HCT116 (cell line): ENCODE data around the gene MCL1. TPM values are rescaled to one million over a fixed set of nuclear protein-coding genes. Genes with fewer than 3 reads are reported as not detected.

ENCODE experiments used
- ATAC-seq: fragments of 200-7000 bp; cut with Tn5 transposase; 2 replicates; pipeline ENCODE4 v1.9.1; 2020; ENCODE audit warnings: mild to moderate bottlenecking, moderate library complexity
- BruUV-seq: library from RNA; stranded (reverse); fragments of 400-500 nt; replicated peaks from 2 replicates; lab custom pipeline; 2021; lab: Mats Ljungman, UMichigan
- CTCF ChIA-PET: fragments of 300-600 bp; sonication (Branson Sonifier 250); formaldehyde crosslinking; loops from one replicate; lab custom pipeline; 2021; ENCODE audit warnings: antibody characterized with exemption; lab: Charles Lee
- POLR2A ChIA-PET: fragments of 300-600, 350-600 bp; sonication (Branson Sonifier 250); formaldehyde crosslinking; loops from one replicate; lab custom pipeline; 2021; ENCODE audit warnings: antibody characterized with exemption; lab: Charles Lee
- RAD21 ChIA-PET, 2 experiments: fragments of 300-600 bp; sonication (Branson Sonifier 250); formaldehyde crosslinking; loops; one replicate each; lab custom pipeline; 2023; ENCODE audit warnings: low total read pairs in 2 of 2; ENCODE audit not compliant: uncharacterized antibody in 2 of 2, unreplicated experiment in 2 of 2, low non-redundant PET in 1 of 2; lab: Charles Lee
- DNase-seq: peaks from one replicate; pipeline ENCODE4 v3.0.0-alpha.2; 2010; ENCODE audit warnings: low read depth, low spot score
- H2AFZ ChIP-seq: fragments of 200-600 bp; shearing (Covaris generic), sonication (generic); 2 replicates; pipeline ENCODE4 v1.6.1; 2017; ENCODE audit warnings: low read depth, mixed run types, mixed read lengths, antibody characterized with exemption, low read length; ENCODE audit not compliant: poor library complexity, severe bottlenecking
- H3K27ac ChIP-seq: 2 replicates; pipeline ENCODE4 v1.5.1; 2012; ENCODE audit warnings: low read depth, low read length
- H3K27me3 ChIP-seq: fragments of 200-600 bp; sonication (generic); 2 replicates; pipeline ENCODE4 v1.6.1; 2016; ENCODE audit warnings: mixed run types, low read length, mixed read lengths; ENCODE audit not compliant: insufficient read depth
- H3K36me3 ChIP-seq, 2 experiments: fragments of 200-500 bp in 1 of 2; fragments of 200-600 bp in 1 of 2; sonication (Bioruptor generic) in 1 of 2; sonication (generic) in 1 of 2; 2 replicates each; pipeline versions ENCODE4 v1.5.1 to v1.6.1; 2014 to 2016; ENCODE audit warnings: low read length in 2 of 2, inconsistent platforms in 1 of 2, mixed read lengths in 1 of 2, mixed run types in 1 of 2; ENCODE audit not compliant: insufficient read depth in 2 of 2, control insufficient read depth in 1 of 2
- H3K4me1 ChIP-seq, 2 experiments: fragments of 200-600 bp in 1 of 2; sonication (generic) in 1 of 2; 2 replicates each; pipeline versions ENCODE4 v1.5.1 to v1.6.1; 2012 to 2017; ENCODE audit warnings: low read length in 2 of 2, inconsistent platforms in 1 of 2, mild to moderate bottlenecking in 1 of 2, mixed read lengths in 1 of 2, mixed run types in 1 of 2, moderate library complexity in 1 of 2; ENCODE audit not compliant: insufficient read depth in 2 of 2, control insufficient read depth in 1 of 2
- H3K4me2 ChIP-seq: fragments of 200-600 bp; sonication (generic); 2 replicates; pipeline ENCODE4 v1.6.1; 2017; ENCODE audit warnings: mixed run types, low read length, mixed read lengths
- H3K4me3 ChIP-seq, 2 experiments: fragments of 200-600 bp in 1 of 2; sonication (generic) in 1 of 2; replicated peaks in 1 of 2; 2 replicates each; pipeline ENCODE4 v1.5.1; 2011 to 2016; ENCODE audit warnings: low read length in 2 of 2, control low read depth in 1 of 2, low read depth in 1 of 2, mild to moderate bottlenecking in 1 of 2, mixed read lengths in 1 of 2, mixed run types in 1 of 2
- H3K79me2 ChIP-seq: fragments of 200-600 bp; sonication (generic); 2 replicates; pipeline ENCODE4 v1.6.1; 2017; ENCODE audit warnings: mild to moderate bottlenecking, mixed run types, low read length, moderate library complexity, mixed read lengths; ENCODE audit not compliant: insufficient read depth
- H3K9ac ChIP-seq: fragments of 200-600 bp; sonication (generic); 2 replicates; pipeline ENCODE4 v1.6.1; 2016; ENCODE audit warnings: low read length, mixed read lengths
- H3K9me2 ChIP-seq: fragments of 200-600 bp; sonication (generic), shearing (Covaris generic); 2 replicates; pipeline ENCODE4 v1.6.1; 2017; ENCODE audit warnings: mixed run types, mild to moderate bottlenecking, moderate library complexity; ENCODE audit not compliant: insufficient read depth
- H3K9me3 ChIP-seq, 2 experiments: fragments of 200-500 bp in 1 of 2; fragments of 200-600 bp in 1 of 2; sonication (Bioruptor generic) in 1 of 2; sonication (generic) in 1 of 2; 2 replicates each; pipeline ENCODE4 v1.6.1; 2014 to 2017; ENCODE audit warnings: low read length in 2 of 2, mixed read lengths in 2 of 2, inconsistent platforms in 1 of 2, low read depth in 1 of 2, mild to moderate bottlenecking in 1 of 2, mixed run types in 1 of 2, moderate library complexity in 1 of 2; ENCODE audit not compliant: control insufficient read depth in 1 of 2, insufficient read depth in 1 of 2
- H4K20me1 ChIP-seq: fragments of 200-600 bp; sonication (generic), shearing (Covaris generic); 2 replicates; pipeline ENCODE4 v1.6.1; 2017; ENCODE audit warnings: mixed run types, mild to moderate bottlenecking, moderate library complexity; ENCODE audit not compliant: insufficient read depth
- CBX3 ChIP-seq: IDR thresholded peaks from 2 replicates; pipeline ENCODE4 v1.6.1; 2012; ENCODE audit warnings: low read depth
- ELF1 ChIP-seq: IDR thresholded peaks from 2 replicates; pipeline ENCODE4 v1.6.1; 2012; ENCODE audit warnings: low read depth, borderline replicate concordance
- FOSL1 ChIP-seq: IDR thresholded peaks from 2 replicates; pipeline ENCODE4 v1.6.1; 2012; ENCODE audit warnings: low read depth
- JUND ChIP-seq: IDR thresholded peaks from 2 replicates; pipeline ENCODE4 v1.6.1; 2012
- POLR2A ChIP-seq: IDR thresholded peaks from 2 replicates; pipeline ENCODE4 v1.7.0; 2011; ENCODE audit warnings: borderline replicate concordance; ENCODE audit not compliant: insufficient read depth, insufficient read length; ENCODE audit errors: extremely low read depth
- SP1 ChIP-seq: IDR thresholded peaks from 2 replicates; pipeline ENCODE4 v1.6.1; 2012; ENCODE audit warnings: low read depth
- SRF ChIP-seq: IDR thresholded peaks from 2 replicates; pipeline ENCODE4 v1.6.1; 2012; ENCODE audit warnings: low read depth
- ZFX ChIP-seq: fragments of 450-650 bp; IDR thresholded peaks from 2 replicates; pipeline ENCODE4 v1.6.1; 2017
- ZNF274 ChIP-seq: fragments of 200-500 bp; sonication (Bioruptor generic); IDR thresholded peaks from 2 replicates; pipeline ENCODE4 v1.6.1; 2014; ENCODE audit warnings: mild to moderate bottlenecking, low read depth, low read length, inconsistent platforms
- intact Hi-C: fragments of 100-400 bp; cut with micrococcal nuclease; formaldehyde crosslinking; loops from 2 replicates; pipeline ENCODE4 v1.10.0; 2022
- total RNA-seq: library from RNA; stranded (reverse); gene quantifications from one replicate; pipeline ENCODE4 v1.2.1, GENCODE V29; 2021; ENCODE audit not compliant: unreplicated experiment
- TF ChIP-seq, protein P1 (sequence below): IDR thresholded peaks from 2 replicates; pipeline ENCODE4 v1.6.1; 2012; ENCODE audit warnings: low read depth
- TF ChIP-seq, protein P2 (sequence below): IDR thresholded peaks from 2 replicates; pipeline ENCODE4 v1.6.1; 2011; ENCODE audit warnings: mild to moderate bottlenecking, low read length, moderate library complexity; ENCODE audit not compliant: insufficient replicate concordance; ENCODE audit errors: extremely low read depth

The MCL1 gene
- total RNA-seq, 1 experiment from 2014 or later: 146 TPM

DNA sequence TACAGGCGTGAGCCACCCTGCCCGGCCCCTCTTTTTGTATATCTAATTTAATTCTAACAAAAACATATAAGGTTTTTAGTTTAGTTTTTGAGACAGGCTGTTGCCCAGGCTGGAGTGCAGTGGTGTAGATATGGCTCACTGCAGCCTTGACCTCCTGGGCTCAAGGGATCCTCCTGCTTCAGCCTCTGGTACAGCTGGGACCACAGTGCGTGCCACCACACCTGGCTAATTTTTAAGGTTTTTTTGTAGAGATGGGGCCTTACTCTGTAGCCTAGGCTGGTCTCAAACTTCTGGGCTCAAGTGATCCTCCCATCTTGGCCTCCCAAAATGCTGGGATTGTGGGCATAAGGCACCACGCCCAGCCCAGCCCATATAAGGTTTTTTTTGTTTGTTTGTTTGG is 31.2 kb upstream of the MCL1 start:
- no peak overlapping the region for H3K4me3 ChIP-seq
- peaks cover 3 to 9% of the 10 kb centered on the region in 2 experiments; a peak in 1 of 4 replicates for H3K36me3 ChIP-seq
- no peak for ATAC-seq
- no peak for DNase-seq
- H4K20me1 ChIP-seq: no peaks in the 10 kb centered on the region
- TF ChIP-seq CBX3: no peak
- no peak for TF ChIP-seq ZFX
- no peak for TF ChIP-seq ZNF274
- no peak for TF ChIP-seq ELF1
- no peak for TF ChIP-seq SRF
- TF ChIP-seq POLR2A: no peak
- TF ChIP-seq, protein P1, sequence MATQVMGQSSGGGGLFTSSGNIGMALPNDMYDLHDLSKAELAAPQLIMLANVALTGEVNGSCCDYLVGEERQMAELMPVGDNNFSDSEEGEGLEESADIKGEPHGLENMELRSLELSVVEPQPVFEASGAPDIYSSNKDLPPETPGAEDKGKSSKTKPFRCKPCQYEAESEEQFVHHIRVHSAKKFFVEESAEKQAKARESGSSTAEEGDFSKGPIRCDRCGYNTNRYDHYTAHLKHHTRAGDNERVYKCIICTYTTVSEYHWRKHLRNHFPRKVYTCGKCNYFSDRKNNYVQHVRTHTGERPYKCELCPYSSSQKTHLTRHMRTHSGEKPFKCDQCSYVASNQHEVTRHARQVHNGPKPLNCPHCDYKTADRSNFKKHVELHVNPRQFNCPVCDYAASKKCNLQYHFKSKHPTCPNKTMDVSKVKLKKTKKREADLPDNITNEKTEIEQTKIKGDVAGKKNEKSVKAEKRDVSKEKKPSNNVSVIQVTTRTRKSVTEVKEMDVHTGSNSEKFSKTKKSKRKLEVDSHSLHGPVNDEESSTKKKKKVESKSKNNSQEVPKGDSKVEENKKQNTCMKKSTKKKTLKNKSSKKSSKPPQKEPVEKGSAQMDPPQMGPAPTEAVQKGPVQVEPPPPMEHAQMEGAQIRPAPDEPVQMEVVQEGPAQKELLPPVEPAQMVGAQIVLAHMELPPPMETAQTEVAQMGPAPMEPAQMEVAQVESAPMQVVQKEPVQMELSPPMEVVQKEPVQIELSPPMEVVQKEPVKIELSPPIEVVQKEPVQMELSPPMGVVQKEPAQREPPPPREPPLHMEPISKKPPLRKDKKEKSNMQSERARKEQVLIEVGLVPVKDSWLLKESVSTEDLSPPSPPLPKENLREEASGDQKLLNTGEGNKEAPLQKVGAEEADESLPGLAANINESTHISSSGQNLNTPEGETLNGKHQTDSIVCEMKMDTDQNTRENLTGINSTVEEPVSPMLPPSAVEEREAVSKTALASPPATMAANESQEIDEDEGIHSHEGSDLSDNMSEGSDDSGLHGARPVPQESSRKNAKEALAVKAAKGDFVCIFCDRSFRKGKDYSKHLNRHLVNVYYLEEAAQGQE: no peak
- TF ChIP-seq FOSL1: no peak
- TF ChIP-seq, protein P2, sequence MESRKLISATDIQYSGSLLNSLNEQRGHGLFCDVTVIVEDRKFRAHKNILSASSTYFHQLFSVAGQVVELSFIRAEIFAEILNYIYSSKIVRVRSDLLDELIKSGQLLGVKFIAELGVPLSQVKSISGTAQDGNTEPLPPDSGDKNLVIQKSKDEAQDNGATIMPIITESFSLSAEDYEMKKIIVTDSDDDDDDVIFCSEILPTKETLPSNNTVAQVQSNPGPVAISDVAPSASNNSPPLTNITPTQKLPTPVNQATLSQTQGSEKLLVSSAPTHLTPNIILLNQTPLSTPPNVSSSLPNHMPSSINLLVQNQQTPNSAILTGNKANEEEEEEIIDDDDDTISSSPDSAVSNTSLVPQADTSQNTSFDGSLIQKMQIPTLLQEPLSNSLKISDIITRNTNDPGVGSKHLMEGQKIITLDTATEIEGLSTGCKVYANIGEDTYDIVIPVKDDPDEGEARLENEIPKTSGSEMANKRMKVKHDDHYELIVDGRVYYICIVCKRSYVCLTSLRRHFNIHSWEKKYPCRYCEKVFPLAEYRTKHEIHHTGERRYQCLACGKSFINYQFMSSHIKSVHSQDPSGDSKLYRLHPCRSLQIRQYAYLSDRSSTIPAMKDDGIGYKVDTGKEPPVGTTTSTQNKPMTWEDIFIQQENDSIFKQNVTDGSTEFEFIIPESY: no peak
- no peak for TF ChIP-seq SP1
- TF ChIP-seq JUND: no peak
- BruUV-seq: no TSS peak
- ChIA-PET POLR2A (no interaction called here), RAD21 (no interaction called here), CTCF (no interaction called here)
- H3K27me3 ChIP-seq: no peaks in the 10 kb centered on the region
- intact Hi-C loops: no loop called here
- H3K9me2 ChIP-seq: no peaks in the 10 kb centered on the region
- no peaks in the 10 kb centered on the region for H3K9me3 ChIP-seq
- no peaks in the 10 kb centered on the region; the same call in 1 of the 2 replicates for H3K79me2 ChIP-seq
- no peak overlapping the region for H2AFZ ChIP-seq
- peaks cover 24 to 48% of the 10 kb centered on the region in 2 experiments for H3K4me1 ChIP-seq
- H3K4me2 ChIP-seq: no peak overlapping the region
- no peak overlapping the region for H3K27ac ChIP-seq
- H3K9ac ChIP-seq: no peak overlapping the region
